T-helper 2 cell treated with Interferon-gamma antibody and Interleukin-4, amounts not matched to agents 5 μg/mL and 100 μg/mL, for 36 hours (primary cell): ENCODE results near the gene JAM2.
"Not testable (repeated sequence)": the region's sequence is repeated elsewhere in the genome, so short reads cannot be mapped to it uniquely, and the experiment has no call there.

ENCODE experiments used
- DNase-seq: peaks from one replicate; pipeline ENCODE4 v3.0.0; 2021; ENCODE audit warnings: low spot score
- H3K27ac Mint-ChIP-seq: one replicate; pipeline ENCODE4 v1.8.0; 2021; ENCODE audit warnings: mild to moderate bottlenecking, mixed read lengths
- H3K27me3 Mint-ChIP-seq: one replicate; pipeline ENCODE4 v1.8.0; 2021; ENCODE audit warnings: low read depth, mixed read lengths
- H3K36me3 Mint-ChIP-seq: one replicate; pipeline ENCODE4 v1.8.0; 2021; ENCODE audit warnings: low read depth, mixed read lengths
- H3K4me1 Mint-ChIP-seq: one replicate; pipeline ENCODE4 v1.8.0; 2021; ENCODE audit warnings: low read depth, mixed read lengths
- H3K4me3 Mint-ChIP-seq: one replicate; pipeline ENCODE4 v1.8.0; 2022; ENCODE audit warnings: mild to moderate bottlenecking, moderate library complexity, mixed read lengths
- H3K9me3 Mint-ChIP-seq: one replicate; pipeline ENCODE4 v1.8.0; 2021; ENCODE audit warnings: mixed read lengths

JAM2 gene

DNA sequence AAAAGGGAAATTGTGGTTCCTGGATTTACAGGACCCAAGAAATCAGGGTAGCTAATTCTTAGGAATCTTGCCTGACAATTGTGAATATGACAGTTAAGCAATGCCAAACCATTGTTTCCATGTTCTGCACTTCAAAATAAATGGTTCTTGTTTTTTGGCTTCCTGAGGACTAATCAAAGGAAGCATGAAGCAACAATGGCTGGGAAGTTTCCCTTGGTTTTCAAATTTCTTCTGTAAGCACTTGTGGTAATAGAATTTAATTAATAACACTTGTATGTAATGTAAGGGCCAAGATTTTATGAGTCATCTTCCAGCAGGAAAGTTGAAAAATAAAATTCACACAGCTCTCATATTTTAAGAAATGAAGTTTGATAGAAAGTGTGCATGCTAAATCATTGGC lies 31.7 kb downstream of the JAM2 start:
- Mint-ChIP-seq H3K9me3 (no peaks in the 10 kb centered on the region), H3K36me3 (no peaks in the 10 kb centered on the region), H3K27me3 (no peaks in the 10 kb centered on the region), H3K4me1 (no peaks in the 10 kb centered on the region), H3K27ac (no peak overlapping the region), H3K4me3 (no peak overlapping the region)
- no peak for DNase-seq

DNA sequence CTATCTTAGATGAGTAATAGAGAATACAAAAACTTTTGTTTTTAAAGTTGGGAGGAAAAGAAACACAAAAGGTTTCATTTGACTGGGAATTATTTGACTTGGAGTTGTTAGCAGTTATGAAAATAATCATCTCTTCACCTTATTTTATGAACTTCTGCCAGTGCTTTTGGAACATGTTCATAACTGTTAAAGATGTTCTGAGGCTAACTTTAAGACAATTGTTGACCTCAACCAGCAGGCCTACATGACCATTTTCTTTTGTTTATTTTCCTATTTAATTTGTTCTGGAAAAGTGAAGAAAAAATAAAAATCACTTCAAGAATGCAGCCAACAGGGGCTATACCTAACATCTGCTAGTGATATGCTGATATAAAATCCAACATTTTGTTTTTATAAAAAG lies 37.4 kb downstream of the JAM2 start:
- no peak overlapping the region for H3K4me3 Mint-ChIP-seq
- DNase-seq: no peak
- H3K27me3 Mint-ChIP-seq: no peaks in the 10 kb centered on the region
- no peak overlapping the region for H3K27ac Mint-ChIP-seq
- H3K9me3 Mint-ChIP-seq: no peaks in the 10 kb centered on the region
- H3K4me1 Mint-ChIP-seq: no peaks in the 10 kb centered on the region
- no peaks in the 10 kb centered on the region for H3K36me3 Mint-ChIP-seq

DNA sequence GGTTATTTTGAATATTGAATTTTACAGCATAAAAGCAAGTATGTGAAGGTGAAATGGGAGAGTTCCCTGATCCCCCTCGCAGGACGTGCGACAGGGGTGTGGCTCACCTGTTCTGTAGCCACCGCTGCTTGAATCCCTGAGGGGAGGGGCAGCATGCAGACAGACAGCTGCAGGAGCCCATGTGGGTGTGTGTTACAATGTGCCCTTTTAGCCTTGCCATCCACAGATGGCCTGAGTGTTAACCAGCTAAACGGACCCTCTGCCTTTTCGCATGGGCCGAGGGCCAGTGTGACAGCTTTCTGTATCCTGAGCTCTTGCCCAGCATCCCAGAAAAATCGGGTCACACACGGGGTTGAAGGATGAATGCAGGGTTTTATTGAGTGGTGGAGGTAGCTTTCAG lies 43.3 kb downstream of the JAM2 start:
- H3K4me1 Mint-ChIP-seq: no peaks in the 10 kb centered on the region
- no peak overlapping the region for H3K4me3 Mint-ChIP-seq
- no peak for DNase-seq
- H3K36me3 Mint-ChIP-seq: no peaks in the 10 kb centered on the region
- peaks cover 3% of the 10 kb centered on the region for H3K27me3 Mint-ChIP-seq
- H3K9me3 Mint-ChIP-seq: no peaks in the 10 kb centered on the region
- H3K27ac Mint-ChIP-seq: no peak overlapping the region

DNA sequence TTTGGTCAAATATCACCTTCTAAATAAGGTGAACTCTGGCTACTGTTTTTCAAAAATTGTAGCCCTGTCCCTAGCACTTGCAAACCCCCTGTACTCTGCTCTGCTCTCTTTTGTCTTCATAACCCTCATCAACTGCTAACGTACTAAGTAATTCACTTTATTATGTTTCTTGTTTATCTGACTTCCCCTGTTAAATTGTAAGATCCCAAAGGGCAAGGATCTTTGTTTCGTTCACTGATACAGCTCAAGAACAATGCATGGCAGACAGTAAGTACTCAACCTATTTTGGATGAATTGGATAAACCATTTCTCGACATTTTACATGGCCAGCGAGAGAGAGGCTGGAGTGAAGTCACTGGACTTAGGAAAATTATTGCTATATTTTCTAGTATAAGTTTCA lies 48.7 kb downstream of the JAM2 start:
- Mint-ChIP-seq H3K9me3 (no peaks in the 10 kb centered on the region), H3K4me3 (no peak overlapping the region), H3K4me1 (no peaks in the 10 kb centered on the region), H3K36me3 (no peaks in the 10 kb centered on the region), H3K27me3 (peaks cover 5% of the 10 kb centered on the region), H3K27ac (no peak overlapping the region)
- no peak for DNase-seq

DNA sequence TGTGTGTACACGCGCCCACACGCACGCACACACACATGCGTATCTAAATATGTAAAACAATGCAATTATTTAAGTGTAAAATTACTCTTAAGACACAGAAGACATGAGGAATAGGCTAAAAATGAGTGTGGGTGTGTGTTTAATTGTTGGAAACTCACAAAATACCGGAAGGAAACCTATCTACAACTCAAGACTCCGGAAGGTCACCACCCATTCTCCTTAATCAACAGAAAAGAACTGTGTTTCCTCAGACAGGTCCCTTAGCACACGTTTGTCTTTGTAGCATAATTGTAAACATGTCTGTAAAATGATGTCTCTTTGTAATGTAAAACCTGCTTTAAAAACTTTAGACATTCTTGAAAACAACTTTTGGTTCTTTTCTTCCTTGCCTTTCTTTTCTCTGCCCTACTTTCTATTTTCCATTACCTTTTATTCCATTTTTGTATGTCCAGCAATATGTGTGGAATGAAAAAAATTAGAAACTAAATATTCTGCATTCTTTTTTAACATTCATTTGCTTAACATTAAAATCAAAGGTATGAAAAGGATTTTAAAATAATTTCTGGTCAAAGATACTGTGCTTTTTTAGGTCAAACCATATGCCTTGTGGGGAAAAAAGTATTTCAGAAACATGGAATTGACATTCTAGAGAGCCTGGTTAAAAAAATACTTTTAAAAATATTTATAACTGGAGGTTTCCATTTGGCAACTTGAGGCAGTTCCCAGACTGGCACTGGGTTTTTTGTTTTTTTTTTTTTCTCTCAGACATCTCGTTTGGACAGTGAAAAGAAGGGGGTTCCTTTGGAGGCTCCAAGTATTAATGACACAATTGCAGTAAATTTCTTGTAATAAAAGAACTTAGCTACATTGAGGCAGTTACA lies 49.5 kb downstream of the JAM2 start:
- Mint-ChIP-seq H3K4me1 (no peaks in the 10 kb centered on the region), H3K4me3 (no peak overlapping the region), H3K36me3 (no peaks in the 10 kb centered on the region), H3K9me3 (no peaks in the 10 kb centered on the region), H3K27me3 (peaks cover 5% of the 10 kb centered on the region), H3K27ac (no peak overlapping the region)
- DNase-seq: no peak

DNA sequence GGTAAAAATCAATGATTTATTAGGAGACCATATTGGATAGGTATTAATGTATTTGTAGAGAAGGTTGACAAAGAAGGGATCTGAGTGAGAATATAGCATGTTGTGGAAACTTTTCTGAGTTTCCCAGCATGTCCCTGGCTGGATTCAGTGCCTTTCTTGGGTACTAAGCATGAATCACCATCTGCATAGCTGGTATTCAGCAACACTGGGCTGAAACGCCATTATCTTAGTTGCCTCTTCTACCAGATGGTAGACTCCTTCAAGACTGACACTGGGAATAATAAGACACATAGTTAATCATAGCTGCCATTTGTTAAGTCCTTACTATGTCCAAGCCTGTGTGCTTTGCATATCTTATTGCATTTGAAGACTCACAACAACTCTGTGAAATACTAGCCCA lies 50.2 kb downstream of the JAM2 start:
- no peak for DNase-seq
- Mint-ChIP-seq H3K36me3 (no peaks in the 10 kb centered on the region), H3K4me1 (no peaks in the 10 kb centered on the region), H3K27me3 (peaks cover 5% of the 10 kb centered on the region), H3K27ac (no peak overlapping the region), H3K9me3 (no peaks in the 10 kb centered on the region), H3K4me3 (no peak overlapping the region)

DNA sequence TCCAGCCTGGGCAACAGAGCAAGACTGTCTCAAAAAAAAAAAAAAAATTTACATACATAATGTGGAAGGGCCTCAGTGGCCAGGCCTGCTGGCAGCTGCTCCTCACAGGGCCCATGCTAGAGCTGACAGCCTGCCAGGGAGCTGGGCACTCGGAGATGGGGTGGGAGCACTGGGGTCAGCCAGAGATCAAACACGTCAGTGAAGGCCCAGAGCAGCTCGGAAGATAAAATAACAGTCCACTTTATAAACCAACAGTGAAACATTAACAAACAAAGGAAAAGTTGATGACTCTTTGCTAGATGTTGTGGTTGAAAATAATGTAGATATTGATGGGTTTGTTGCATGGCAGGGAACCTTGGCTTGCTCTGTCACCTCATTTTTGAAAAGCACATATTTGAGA lies 52.9 kb downstream of the JAM2 start:
- no peak overlapping the region for H3K4me3 Mint-ChIP-seq
- no peak overlapping the region for H3K27ac Mint-ChIP-seq
- no peaks in the 10 kb centered on the region for H3K9me3 Mint-ChIP-seq
- H3K36me3 Mint-ChIP-seq: no peaks in the 10 kb centered on the region
- no peaks in the 10 kb centered on the region for H3K4me1 Mint-ChIP-seq
- no peak for DNase-seq
- peaks cover 2% of the 10 kb centered on the region for H3K27me3 Mint-ChIP-seq

DNA sequence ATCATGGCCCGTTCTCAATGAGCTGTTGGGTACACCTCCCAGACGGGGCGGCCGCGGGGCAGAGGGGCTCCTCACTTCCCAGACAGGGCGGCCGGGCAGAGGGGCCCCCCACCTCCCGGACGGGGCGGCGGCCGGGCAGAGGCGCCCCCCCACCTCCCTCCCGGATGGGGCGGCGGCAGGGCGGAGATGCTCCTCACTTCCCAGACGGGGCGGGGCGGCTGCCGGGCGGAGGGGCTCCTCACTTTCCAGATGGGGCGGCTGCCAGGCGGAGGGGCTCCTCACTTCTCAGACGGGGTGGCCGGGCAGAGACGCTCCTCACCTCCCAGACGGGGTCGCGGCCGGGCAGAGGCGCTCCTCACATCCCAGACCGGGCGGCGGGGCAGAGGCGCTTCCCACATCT lies 56.4 kb downstream of the JAM2 start:
- H3K27me3 Mint-ChIP-seq, H3K4me3 Mint-ChIP-seq, H3K36me3 Mint-ChIP-seq, H3K27ac Mint-ChIP-seq, H3K4me1 Mint-ChIP-seq, DNase-seq, H3K9me3 Mint-ChIP-seq: not testable (repeated sequence)

DNA sequence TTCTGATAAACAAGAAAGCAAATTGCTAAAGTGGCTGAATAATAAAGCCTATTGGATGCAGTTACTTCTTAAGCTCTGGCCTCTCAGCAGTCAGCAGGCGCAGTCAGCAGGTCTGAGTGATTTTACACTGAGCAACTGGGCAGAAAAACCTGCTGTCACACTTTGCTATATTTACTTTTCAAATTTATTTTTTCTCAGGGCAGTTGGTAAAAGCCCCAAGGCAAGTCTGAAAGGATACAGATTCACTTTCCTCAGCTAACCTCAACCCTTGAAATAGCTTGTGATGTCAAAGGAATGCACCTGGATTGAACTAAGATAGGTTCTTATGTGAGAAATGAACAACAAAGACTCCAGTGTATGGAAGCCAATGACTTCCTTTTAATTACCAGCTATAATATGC lies 61.7 kb downstream of the JAM2 start:
- Mint-ChIP-seq H3K4me1 (no peaks in the 10 kb centered on the region), H3K27ac (no peak overlapping the region), H3K4me3 (no peak overlapping the region), H3K27me3 (peaks cover 2% of the 10 kb centered on the region), H3K9me3 (no peaks in the 10 kb centered on the region), H3K36me3 (no peaks in the 10 kb centered on the region)
- DNase-seq: no peak

DNA sequence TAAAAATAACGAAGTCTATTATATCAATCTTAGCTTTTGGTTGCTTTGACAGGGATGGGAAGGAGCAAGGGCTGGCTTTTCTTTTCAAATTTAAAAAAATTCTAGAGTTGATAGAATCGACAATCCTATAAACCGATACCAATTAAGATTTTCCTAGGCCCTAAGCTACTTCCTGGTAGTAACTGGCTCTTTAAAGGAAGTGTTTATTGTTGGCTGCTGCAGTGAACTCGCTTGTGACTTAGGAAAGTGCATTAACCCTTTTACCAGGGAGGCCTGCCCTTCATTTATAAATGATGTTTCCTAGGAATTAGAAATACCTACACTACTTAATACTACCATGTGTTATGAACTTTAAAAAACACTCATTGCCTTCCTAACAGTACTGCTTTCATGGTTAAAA lies 62.5 kb downstream of the JAM2 start:
- no peaks in the 10 kb centered on the region for H3K9me3 Mint-ChIP-seq
- no peak overlapping the region for H3K27ac Mint-ChIP-seq
- no peak overlapping the region for H3K4me3 Mint-ChIP-seq
- H3K27me3 Mint-ChIP-seq: peaks cover 2% of the 10 kb centered on the region
- no peak for DNase-seq
- H3K4me1 Mint-ChIP-seq: no peaks in the 10 kb centered on the region
- H3K36me3 Mint-ChIP-seq: no peaks in the 10 kb centered on the region

DNA sequence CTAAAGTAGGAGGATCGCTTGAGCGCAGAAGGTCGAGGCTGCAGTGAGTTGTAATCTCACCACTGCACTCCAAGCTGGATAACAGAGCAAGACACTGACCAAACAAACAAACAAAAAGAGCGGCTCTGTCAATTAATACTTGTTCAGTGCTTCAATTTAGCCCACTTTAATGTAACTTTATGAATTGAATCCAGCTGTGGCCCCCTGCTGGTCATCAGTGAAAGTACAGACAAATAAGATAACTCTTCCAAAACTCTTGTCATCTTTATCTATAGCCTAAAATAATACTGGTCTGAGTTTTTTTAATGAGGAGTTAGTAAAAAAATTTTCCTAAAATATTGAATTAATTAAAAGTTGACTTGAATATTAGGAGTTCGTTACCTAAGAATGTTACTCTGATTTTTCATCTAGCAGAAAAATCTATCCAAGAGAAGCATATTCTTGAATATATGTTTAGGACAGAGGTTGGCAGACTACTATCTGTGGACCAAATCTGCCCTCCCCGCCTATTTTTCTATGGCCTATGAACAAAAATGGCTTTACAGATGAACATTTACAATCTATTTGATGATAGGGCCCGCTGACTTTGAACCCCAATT lies 69.5 kb downstream of the JAM2 start:
- no peak for DNase-seq
- no peak overlapping the region for H3K27ac Mint-ChIP-seq
- H3K4me3 Mint-ChIP-seq: no peak overlapping the region
- H3K9me3 Mint-ChIP-seq: no peaks in the 10 kb centered on the region
- H3K36me3 Mint-ChIP-seq: no peaks in the 10 kb centered on the region
- no peaks in the 10 kb centered on the region for H3K27me3 Mint-ChIP-seq
- no peaks in the 10 kb centered on the region for H3K4me1 Mint-ChIP-seq

DNA sequence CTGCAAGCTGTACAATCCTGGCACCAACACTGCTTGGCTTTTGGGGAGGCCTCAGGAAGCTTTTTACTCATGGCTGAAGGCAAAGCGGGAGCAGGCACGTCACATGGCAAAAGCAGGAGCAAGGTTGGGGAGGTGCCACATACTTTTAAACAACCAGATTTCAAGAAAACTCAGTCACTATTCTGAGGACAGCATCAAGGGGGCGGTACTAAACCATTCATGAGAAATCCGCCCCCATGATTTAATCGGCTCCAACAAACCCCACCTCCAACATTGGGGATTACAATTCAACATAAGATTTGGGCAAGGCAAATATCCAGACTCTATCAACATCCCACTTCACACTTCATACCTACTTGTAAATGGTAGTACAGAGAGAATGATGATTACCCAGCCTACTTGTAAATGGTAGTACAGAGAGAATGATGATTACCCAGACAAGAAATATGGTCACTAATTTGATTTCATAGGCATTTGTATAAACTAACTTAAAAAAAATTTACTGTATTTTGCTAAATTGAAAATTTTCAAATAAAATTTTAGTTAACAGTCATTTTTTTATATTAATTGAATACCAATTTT lies 70.7 kb downstream of the JAM2 start:
- Mint-ChIP-seq H3K4me3 (no peak overlapping the region), H3K27ac (no peak overlapping the region), H3K27me3 (no peaks in the 10 kb centered on the region), H3K9me3 (no peaks in the 10 kb centered on the region), H3K4me1 (no peaks in the 10 kb centered on the region), H3K36me3 (no peaks in the 10 kb centered on the region)
- no peak for DNase-seq

DNA sequence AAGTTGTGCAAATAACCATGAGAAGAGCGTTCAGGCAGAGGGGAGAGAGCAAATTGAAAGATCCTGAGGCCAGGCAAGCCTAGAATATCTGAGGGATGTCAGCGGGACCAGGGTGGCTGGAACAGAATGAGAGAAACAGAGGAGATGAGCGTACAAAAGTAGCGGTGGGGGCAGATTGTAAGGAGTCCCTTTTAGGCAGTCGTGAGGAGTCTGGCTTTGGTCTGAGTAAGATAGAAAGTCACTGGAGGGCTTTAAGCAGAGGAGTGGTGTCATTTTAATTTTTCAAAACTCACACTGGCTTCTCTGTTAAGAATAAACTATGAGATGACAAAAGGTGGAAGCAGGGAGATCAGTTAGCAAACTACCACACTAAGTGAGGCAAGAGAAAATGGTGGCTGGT lies 71.5 kb downstream of the JAM2 start:
- Mint-ChIP-seq H3K4me3 (no peak overlapping the region), H3K9me3 (no peaks in the 10 kb centered on the region), H3K4me1 (no peaks in the 10 kb centered on the region), H3K27ac (no peak overlapping the region), H3K27me3 (no peaks in the 10 kb centered on the region), H3K36me3 (no peaks in the 10 kb centered on the region)
- no peak for DNase-seq

DNA sequence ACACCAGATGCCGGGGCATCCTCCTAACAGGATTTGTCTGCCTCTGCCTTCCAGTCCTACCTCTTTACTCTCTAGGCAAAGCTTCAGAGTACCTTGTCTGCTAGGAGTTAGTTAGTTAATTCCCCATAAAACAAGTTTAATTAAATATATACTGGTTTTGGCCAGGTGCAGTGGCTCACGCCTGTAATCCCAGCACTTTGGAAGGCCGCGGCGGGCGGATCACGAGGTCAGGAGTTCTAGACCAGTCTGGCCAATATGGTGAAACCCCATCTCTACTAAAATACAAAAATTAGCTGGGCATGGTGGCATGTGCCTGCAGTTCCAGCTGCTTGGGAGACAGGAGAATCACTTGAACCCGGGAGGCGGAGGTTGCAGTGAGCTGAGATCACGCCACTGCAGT lies 75.0 kb downstream of the JAM2 start:
- not testable (repeated sequence) for DNase-seq, H3K27ac Mint-ChIP-seq, H3K36me3 Mint-ChIP-seq

More for the DNA sequence above, 75.0 kb downstream of the JAM2 start:
- not testable (repeated sequence) for H3K9me3 Mint-ChIP-seq, H3K27me3 Mint-ChIP-seq, H3K4me3 Mint-ChIP-seq, H3K4me1 Mint-ChIP-seq
